Measurements from ENCODE around the gene FAS. TPM values are rescaled to one million over a fixed set of nuclear protein-coding genes. Genes with fewer than 3 reads are reported as not detected.

FAS gene
- total RNA-seq, 1 donor from 2014 or later: 31.9 TPM

GRCh38 chr10:88971221-88972061, 19.2 kb upstream of the FAS start:
- DNase-seq: no peak

DNA sequence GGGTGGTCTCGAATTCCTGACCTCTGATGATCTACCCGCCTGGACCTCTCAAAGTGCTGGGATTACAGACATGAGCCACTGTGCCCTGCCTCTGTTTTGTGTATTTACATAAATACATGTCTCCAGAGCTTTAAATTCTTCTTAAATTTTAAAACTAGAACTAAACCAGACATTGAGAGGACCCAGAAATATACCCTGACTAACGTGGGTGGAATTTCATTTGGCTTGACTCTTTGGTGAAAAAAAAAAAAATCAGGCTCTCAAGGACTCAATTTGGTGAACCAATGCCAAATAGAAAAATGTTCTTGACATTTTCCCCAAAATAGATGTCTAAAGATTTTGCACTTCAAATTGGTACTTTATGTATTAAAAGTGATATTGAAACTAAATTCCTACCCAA, 16.6 kb upstream of the FAS start:
- DNase-seq: no peak

DNA sequence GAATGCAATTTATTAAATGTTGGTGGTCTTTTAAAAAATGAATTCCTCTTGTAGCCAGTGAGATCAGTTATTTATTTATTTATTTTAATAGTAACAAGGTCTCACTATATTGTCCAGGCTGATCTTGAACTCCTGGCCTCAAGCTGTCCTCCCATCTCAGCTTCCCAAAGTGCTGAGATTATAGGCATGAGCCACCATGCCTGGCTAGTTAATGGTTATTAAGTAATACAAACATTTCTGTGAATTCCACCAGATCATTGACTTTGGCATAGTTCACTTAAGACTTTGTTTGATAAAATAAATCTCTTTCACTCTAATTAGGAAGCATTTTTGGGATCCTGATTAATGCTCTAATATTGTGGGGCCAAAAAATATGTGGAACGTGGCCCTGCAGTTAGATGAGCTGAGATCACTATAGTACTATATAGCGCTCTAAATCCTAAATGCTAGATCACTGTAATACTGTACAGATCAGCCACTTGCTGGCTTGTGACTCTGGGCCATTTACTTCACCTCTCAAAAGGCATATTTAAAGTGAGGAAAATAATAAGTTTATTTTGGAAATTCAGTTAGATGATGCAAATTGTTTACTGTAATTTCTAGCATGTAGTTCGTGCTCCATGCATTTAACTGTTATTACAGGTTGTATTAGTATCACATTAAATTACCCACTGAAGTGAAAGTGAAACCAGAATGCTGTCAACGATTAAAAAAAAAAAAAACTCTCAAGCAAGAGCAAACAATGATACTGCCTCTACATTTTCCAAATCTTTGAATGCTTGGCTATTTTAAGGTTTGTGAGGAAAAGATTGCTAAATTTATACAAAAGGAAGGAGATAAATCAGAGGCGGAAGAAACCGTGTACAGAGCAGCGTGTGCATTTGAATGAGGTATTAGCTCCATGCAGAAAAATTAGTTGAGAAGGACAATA, 15.9 kb upstream of the FAS start:
- peak; percentile 39 for DNase-seq

DNA sequence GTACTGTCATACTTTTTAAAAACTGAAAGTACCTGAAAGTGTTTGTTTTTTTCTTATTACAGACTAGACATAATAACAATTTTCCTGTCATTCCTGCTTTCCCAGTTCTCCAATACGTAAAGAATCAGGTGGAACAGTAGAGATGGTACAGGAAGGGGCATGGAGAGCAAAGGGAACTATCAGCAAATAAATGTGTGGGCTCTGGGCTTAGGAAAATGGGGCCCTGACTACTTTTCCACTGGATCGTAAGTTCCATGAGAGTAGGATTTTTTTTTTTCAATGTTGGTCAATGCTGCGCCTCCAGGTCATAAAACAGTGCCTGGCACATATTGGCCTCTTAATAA, 15.2 kb upstream of the FAS start:
- no peak for DNase-seq

DNA sequence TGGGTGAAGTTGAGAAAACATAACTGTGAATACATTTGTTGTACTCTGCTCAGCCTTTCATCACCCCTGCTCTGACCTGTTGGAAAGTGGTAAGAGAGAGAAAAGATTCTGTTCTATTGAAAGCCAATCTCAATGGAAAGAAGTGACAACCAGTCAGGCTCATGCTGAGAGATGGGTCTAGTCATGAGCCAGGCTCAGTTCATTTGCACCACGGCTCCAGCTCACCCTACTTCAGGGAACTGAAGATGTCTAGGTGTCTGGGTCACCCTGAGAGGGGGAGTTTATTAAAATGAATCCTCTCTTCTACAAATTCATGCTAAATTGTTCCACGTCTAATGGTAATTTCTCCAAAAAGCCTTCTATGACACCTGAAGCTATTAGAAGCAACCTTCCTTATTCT, 12.1 kb upstream of the FAS start:
- no peak for DNase-seq

- DNase-seq: no peak
Measured at GRCh38 chr10:88979153-88979562, 11.4 kb upstream of the FAS start.

- no peak for DNase-seq
Measured at GRCh38 chr10:88979603-88980002, 11.0 kb upstream of the FAS start.

- no peak for DNase-seq
Measured at GRCh38 chr10:88980247-88980646, 10.4 kb upstream of the FAS start.

GRCh38 chr10:88980800-88981199, 9.8 kb upstream of the FAS start:
- DNase-seq: no peak

DNA sequence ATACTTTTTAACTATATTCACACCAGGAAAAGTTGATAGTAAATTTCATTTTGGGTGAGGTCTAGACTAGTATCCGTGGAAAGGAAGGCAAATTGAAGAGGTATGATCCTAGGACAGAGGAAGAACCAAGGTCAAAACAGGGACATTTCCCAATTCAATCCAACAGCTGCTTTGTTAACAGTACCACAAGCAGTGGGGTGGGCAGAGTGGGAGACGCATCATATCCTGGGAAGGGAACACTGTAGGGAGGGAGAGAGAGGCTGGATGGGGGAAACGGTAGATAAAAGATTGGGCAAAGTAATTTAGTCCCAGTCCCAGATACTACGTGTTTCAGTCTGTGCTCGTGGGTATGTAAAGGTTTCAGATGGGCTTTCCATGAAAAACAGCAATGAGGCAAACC, 9.2 kb upstream of the FAS start:
- DNase-seq: no peak

- no peak for DNase-seq
Measured at GRCh38 chr10:88982366-88982765, 8.2 kb upstream of the FAS start.

GRCh38 chr10:88983206-88983605, 7.4 kb upstream of the FAS start:
- DNase-seq: no peak

DNA sequence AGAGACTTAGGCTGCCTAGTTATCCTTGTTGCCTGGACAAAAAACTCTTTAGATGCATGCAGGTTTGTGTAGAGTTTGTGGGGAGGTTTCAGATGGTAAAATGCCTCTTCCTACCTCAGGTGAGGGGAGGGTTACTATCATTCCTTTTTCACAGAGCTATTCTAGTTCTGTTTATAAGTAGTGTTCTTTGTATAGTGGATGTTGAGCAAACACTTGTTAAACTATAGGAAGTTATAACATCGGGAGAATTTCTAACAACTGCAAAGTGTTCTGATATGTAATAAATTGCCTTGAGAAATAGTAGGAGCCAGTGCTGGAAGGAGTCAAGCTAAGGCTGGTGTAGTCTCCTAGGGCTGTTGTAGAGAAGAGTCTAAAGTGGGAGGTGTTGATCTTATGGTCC, 6.7 kb upstream of the FAS start:
- DNase-seq: no peak

GRCh38 chr10:88984525-88984924, 6.1 kb upstream of the FAS start:
- DNase-seq: no peak

GRCh38 chr10:88986549-88987242, 3.9 kb upstream of the FAS start:
- DNase-seq: peak; percentile 76

DNA sequence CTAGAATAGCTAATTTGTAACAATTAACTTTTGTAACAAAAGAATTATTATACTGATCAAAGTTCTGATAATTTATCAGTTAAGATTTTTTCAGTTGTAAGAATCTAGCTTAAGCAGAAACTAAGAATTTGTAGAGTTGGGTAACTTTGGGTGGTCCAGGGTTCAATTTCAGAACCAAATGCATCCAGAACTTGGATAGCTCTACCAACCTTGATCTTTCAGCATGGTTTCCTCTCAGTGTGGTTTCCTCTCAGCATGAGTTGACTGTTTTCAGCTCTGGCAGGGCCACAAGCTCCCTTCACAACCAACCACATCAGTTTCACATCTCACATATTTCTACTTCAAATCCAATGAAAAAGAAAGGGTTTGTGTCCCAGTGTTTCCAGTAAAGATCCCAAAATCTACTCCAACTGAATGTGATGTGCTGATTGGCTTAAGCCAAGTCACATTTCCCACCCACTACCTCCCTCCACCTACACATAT, 3.3 kb upstream of the FAS start:
- DNase-seq: no peak

DNA sequence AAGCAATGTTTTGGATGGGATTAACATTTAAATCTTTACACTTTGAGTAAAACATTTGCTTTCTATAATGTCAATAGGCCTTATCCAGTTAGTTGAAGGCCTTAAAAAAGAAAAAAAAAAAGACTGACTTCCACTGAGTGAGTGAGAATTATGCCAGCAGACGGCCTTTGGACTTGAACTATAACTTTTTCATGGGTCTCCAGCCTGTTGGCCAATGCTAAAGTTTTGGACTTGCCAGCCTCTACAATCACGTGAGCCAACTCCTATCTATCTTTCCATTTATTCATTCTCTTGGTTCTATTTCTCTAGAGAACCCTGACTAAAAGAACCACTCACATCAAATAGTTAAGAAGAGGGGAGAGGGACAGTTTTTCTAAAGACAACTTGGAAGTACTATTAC, 2.8 kb upstream of the FAS start:
- no peak for DNase-seq

DNA sequence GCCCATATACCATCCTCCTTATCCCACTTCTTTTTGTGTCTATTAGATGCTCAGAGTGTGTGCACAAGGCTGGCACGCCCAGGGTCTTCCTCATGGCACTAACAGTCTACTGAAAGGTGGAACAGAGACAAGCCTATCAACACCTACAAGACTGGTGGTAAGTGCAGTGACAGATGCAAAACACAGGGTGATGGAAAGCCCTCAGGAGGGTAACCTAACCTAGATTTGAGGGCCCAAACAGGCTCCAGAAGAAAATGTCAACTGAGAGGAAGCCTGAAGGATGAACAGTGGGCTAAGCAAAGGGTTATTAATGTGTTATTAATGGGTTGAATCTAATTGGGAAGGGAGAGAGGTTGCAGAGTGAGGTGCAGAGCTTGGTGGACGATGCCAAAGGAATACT, 1.2 kb upstream of the FAS start:
- DNase-seq: no peak

DNA sequence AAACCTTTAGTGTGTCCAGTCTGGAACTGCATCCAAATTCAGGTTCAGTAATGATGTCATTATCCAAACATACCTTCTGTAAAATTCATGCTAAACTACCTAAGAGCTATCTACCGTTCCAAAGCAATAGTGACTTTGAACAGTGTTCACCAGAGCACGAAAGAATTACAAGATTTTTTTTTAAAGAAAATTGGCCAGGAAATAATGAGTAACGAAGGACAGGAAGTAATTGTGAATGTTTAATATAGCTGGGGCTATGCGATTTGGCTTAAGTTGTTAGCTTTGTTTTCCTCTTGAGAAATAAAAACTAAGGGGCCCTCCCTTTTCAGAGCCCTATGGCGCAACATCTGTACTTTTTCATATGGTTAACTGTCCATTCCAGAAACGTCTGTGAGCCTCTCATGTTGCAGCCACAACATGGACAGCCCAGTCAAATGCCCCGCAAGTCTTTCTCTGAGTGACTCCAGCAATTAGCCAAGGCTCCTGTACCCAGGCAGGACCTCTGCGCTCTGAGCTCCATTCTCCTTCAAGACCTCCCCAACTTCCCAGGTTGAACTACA, 694 bp upstream of the FAS start:
- peak; percentile 80 for DNase-seq

- peak; percentile 82 for DNase-seq
Measured at GRCh38 chr10:88991161-88991898, 732 bp downstream of the FAS start.

- no peak for DNase-seq
Measured at GRCh38 chr10:88991899-88992320, 1.3 kb downstream of the FAS start.
